GM04504 (cell line): ENCODE results near the gene ZBTB47.

Source experiments
- DNase-seq: peaks from one replicate; pipeline ENCODE4 v3.0.0-alpha.2; 2012; ENCODE audit warnings: low read depth

The ZBTB47 gene

GRCh38 chr3:42685363-42685881 is 31.9 kb downstream of the ZBTB47 start, which contains the start of gene KLHL40:
TSS of gene KLHL40 (plus strand) at chr3:42685537. CDS start at chr3:42685619, 82 bp downstream.
- no peak for DNase-seq

- DNase-seq: no peak
Measured at GRCh38 chr3:42685891-42686820, 32.7 kb downstream of the ZBTB47 start.

GRCh38 chr3:42686832-42687650 is 33.5 kb downstream of the ZBTB47 start:
- no peak for DNase-seq

- no peak for DNase-seq
Measured at GRCh38 chr3:42688016-42688415, 34.5 kb downstream of the ZBTB47 start.

- no peak for DNase-seq
Measured at GRCh38 chr3:42688487-42689420, 35.3 kb downstream of the ZBTB47 start.

GRCh38 chr3:42689421-42690014 is 36.0 kb downstream of the ZBTB47 start:
- DNase-seq: no peak

GRCh38 chr3:42690191-42690590 is 36.7 kb downstream of the ZBTB47 start:
- no peak for DNase-seq

GRCh38 chr3:42690766-42691680 is 37.5 kb downstream of the ZBTB47 start:
- no peak for DNase-seq

- DNase-seq: no peak
Measured at GRCh38 chr3:42691816-42692666, 38.5 kb downstream of the ZBTB47 start.

- DNase-seq: no peak
Measured at GRCh38 chr3:42692667-42693529, 39.4 kb downstream of the ZBTB47 start.

GRCh38 chr3:42693530-42693930 is 40.0 kb downstream of the ZBTB47 start:
- DNase-seq: no peak

- no peak for DNase-seq
Measured at GRCh38 chr3:42694366-42694765, 40.9 kb downstream of the ZBTB47 start.

- no peak for DNase-seq
Measured at GRCh38 chr3:42696356-42697288, 43.1 kb downstream of the ZBTB47 start.

GRCh38 chr3:42697289-42698051 is 44.0 kb downstream of the ZBTB47 start:
- DNase-seq: no peak

- DNase-seq: no peak
Measured at GRCh38 chr3:42698216-42698910, 44.9 kb downstream of the ZBTB47 start.

GRCh38 chr3:42698911-42699230 is 45.4 kb downstream of the ZBTB47 start:
- no peak for DNase-seq
